Measurements from ENCODE around the gene ZCCHC18.

DNA sequence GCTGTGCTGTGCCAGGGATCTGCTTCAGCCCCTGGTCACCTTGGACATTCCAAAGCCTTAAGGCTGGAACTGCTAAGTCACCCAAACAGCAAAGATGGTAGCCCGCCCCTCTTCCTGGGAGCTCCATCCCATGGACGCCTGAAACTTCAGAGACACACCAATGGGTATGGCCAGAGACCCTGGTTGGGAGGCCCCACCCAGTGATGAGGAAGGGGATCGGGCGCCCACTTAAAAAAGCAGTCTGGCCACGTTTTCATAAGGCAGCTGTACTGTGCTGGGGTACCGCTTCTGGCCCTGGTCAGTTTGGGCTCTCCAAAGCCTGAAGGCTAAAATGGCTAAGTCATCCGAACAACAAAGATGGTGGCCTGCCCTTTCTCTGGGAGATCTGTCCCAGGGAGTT lies 26.8 kb upstream of the ZCCHC18 start:
- TF ChIP-seq POLR2AphosphoS5 (IDR thresholded peaks at IDR 0.05) (no peak), EP300 (IDR thresholded peaks at IDR 0.05; ENCODE audit: low read depth) (no peak), POLR2A (IDR thresholded peaks at IDR 0.05) (no peak)
- TF ChIP-seq, protein P1, sequence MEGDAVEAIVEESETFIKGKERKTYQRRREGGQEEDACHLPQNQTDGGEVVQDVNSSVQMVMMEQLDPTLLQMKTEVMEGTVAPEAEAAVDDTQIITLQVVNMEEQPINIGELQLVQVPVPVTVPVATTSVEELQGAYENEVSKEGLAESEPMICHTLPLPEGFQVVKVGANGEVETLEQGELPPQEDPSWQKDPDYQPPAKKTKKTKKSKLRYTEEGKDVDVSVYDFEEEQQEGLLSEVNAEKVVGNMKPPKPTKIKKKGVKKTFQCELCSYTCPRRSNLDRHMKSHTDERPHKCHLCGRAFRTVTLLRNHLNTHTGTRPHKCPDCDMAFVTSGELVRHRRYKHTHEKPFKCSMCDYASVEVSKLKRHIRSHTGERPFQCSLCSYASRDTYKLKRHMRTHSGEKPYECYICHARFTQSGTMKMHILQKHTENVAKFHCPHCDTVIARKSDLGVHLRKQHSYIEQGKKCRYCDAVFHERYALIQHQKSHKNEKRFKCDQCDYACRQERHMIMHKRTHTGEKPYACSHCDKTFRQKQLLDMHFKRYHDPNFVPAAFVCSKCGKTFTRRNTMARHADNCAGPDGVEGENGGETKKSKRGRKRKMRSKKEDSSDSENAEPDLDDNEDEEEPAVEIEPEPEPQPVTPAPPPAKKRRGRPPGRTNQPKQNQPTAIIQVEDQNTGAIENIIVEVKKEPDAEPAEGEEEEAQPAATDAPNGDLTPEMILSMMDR (IDR thresholded peaks at IDR 0.05): no peak
